8988T (cell line): ENCODE data around the gene BCAS4.

Experiments
- DNase-seq: peaks from one replicate; pipeline ENCODE4 v3.0.0; 2011

Gene BCAS4

GRCh38 chr20:50858525-50858924 is 63.7 kb downstream of the BCAS4 start:
- no peak for DNase-seq

- no peak for DNase-seq
Measured at GRCh38 chr20:50859161-50859560, 64.3 kb downstream of the BCAS4 start.

- no peak for DNase-seq
Measured at GRCh38 chr20:50861012-50861411, 66.2 kb downstream of the BCAS4 start.

- DNase-seq = no peak
Measured at GRCh38 chr20:50862546-50862945, 67.7 kb downstream of the BCAS4 start.

- no peak for DNase-seq
Measured at GRCh38 chr20:50865114-50865513, 70.3 kb downstream of the BCAS4 start.

- DNase-seq = no peak
Measured at GRCh38 chr20:50865591-50865990, 70.7 kb downstream of the BCAS4 start.

GRCh38 chr20:50866036-50866685 is 71.3 kb downstream of the BCAS4 start:
- DNase-seq = no peak

GRCh38 chr20:50866831-50867230 is 72.0 kb downstream of the BCAS4 start:
- DNase-seq = no peak

GRCh38 chr20:50867805-50868204 is 72.9 kb downstream of the BCAS4 start:
- no peak for DNase-seq

- DNase-seq = no peak
Measured at GRCh38 chr20:50868509-50869495, 73.9 kb downstream of the BCAS4 start.

- no peak for DNase-seq
Measured at GRCh38 chr20:50870561-50871161, 75.8 kb downstream of the BCAS4 start.

- DNase-seq = no peak
Measured at GRCh38 chr20:50872560-50873425, 77.9 kb downstream of the BCAS4 start.

GRCh38 chr20:50873585-50873984 is 78.7 kb downstream of the BCAS4 start:
- DNase-seq = no peak

GRCh38 chr20:50874111-50874757 is 79.4 kb downstream of the BCAS4 start:
- no peak for DNase-seq

GRCh38 chr20:50874758-50875665 is 80.2 kb downstream of the BCAS4 start:
- DNase-seq = no peak

GRCh38 chr20:50876063-50876685 is 81.3 kb downstream of the BCAS4 start:
- no peak for DNase-seq

GRCh38 chr20:50876816-50877215 is 82.0 kb downstream of the BCAS4 start:
- DNase-seq = no peak

GRCh38 chr20:50877232-50877743 is 82.4 kb downstream of the BCAS4 start:
- DNase-seq = no peak

GRCh38 chr20:50879649-50880550 is 85.0 kb downstream of the BCAS4 start:
- no peak for DNase-seq
